ENCODE results near the gene DAPK1. TPM values are rescaled to one million over a fixed set of nuclear protein-coding genes. Genes with fewer than 3 reads are reported as not detected.
A peak's percentile ranks its signal among the peaks of the same experiment; 100 is the strongest.

The DAPK1 gene
- total and polyA plus RNA-seq, 10 of the 15 experiments (the other 5 are each of a cell fraction or from before 2014, with no cell fraction given), result 8.2 to 94.7 (median 51.6) TPM

- ChIA-PET SMC1A (ENCODE audit: uncharacterized antibody, unreplicated experiment) (interaction anchor here (1.4 kb wide), 1 partner anchor 42 kb away, joined by 3 read pairs; no protein-coding TSS in a partner anchor), RAD21 (ENCODE audit: unreplicated experiment) (no interaction called here), POLR2A (no interaction called here), CTCF (no interaction called here)
- BruUV-seq (replicated peaks), result TSS peak; percentile 24
- in situ Hi-C loops (cut with MboI), result no loop called here
- H4K20me1 ChIP-seq (ENCODE audit: control insufficient read depth, insufficient read depth), result no peaks in the 10 kb centered on the region
- WGBS (ENCODE audit: insufficient coverage, insufficient replicate concordance, low lambda C conversion rate, missing lambda C conversion rate), result 86% methylated on average over 9 of the region's 9 CpGs
- H3K9me3 ChIP-seq (replicated peaks; ENCODE audit: control insufficient read depth, insufficient read depth, low read length), result no peaks in the 10 kb centered on the region; the same call in 2 of the 3 replicates
- no peak for FAIRE-seq
- H3K4me3 ChIP-seq, result no peak overlapping the region
- no peak overlapping the region for H3K27ac ChIP-seq (ENCODE audit: control insufficient read depth, insufficient read depth)
- no peaks in the 10 kb centered on the region for H3K79me2 ChIP-seq (ENCODE audit: control insufficient read depth, insufficient read depth, low read length)
- H2AFZ ChIP-seq (ENCODE audit: control insufficient read depth, low read depth, low read length), result no peak overlapping the region
- ATAC-seq, result no peak
- H3K27me3 ChIP-seq (replicated peaks in 1 of 2; ENCODE audit: control insufficient read depth in 2 of 2, insufficient read depth in 2 of 2, low read length in 1 of 2), result no peaks in the 10 kb centered on the region
- no peak overlapping the region for H3K9ac ChIP-seq (ENCODE audit: control insufficient read depth, insufficient read depth, low read length)
- no peak overlapping the region for H3K4me2 ChIP-seq (ENCODE audit: control insufficient read depth, insufficient read depth)
- no peak for DNase-seq (ENCODE audit: low read depth, low spot score)
- intact Hi-C loops (cut with micrococcal nuclease; ENCODE audit: unreplicated experiment), result no loop called here
- H3K4me1 ChIP-seq (ENCODE audit: control insufficient read depth, insufficient read depth, low read length), result no peaks in the 10 kb centered on the region
- H3K36me3 ChIP-seq (ENCODE audit: control insufficient read depth in 2 of 2, insufficient read depth in 2 of 2, low read length in 1 of 2), result peaks cover 2 to 9% of the 10 kb centered on the region in 2 experiments
- TF ChIP-seq BCL11A (IDR thresholded peaks at IDR 0.05; ENCODE audit: low read depth, low read length) (no peak), PML (IDR thresholded peaks at IDR 0.05; ENCODE audit: low read length) (no peak), ZBTB33 (IDR thresholded peaks at IDR 0.05) (no peak), SMC3 (IDR thresholded peaks at IDR 0.05; ENCODE audit: borderline replicate concordance, low read length) (no peak), NBN (IDR thresholded peaks at IDR 0.05) (no peak), IRF5 (IDR thresholded peaks at IDR 0.05; ENCODE audit: borderline replicate concordance) (no peak), MXI1 (IDR thresholded peaks at IDR 0.05; ENCODE audit: low read depth, low read length) (no peak), E2F8 (IDR thresholded peaks at IDR 0.05; ENCODE audit: low read depth, partially characterized antibody) (no peak), CUX1 (IDR thresholded peaks at IDR 0.05; ENCODE audit: insufficient replicate concordance, low read depth, low read length) (no peak), SUZ12 (IDR thresholded peaks at IDR 0.05; ENCODE audit: unreplicated experiment) (no peak), ATF7 (IDR thresholded peaks at IDR 0.05; ENCODE audit: low read depth) (no peak), TCF7 (IDR thresholded peaks at IDR 0.05; ENCODE audit: borderline replicate concordance) (no peak), SUPT20H (IDR thresholded peaks at IDR 0.05; ENCODE audit: borderline replicate concordance, control insufficient read depth, low read depth, low read length) (no peak), NR2C1 (IDR thresholded peaks at IDR 0.05) (no peak)
Measured at GRCh38 chr9:87655731-87656130, 158.1 kb downstream of the DAPK1 start.
